HAP-1 (cell line): ENCODE data around the gene ESYT2.

ENCODE experiments used
- DNase-seq, 2 experiments: peaks; one replicate each; pipeline ENCODE4 v3.0.0-alpha.2; 2016 to 2020; ENCODE audit warnings: low spot score in 2 of 2
- H3K27me3 ChIP-seq: fragments of 250-450 bp; sonication (Bioruptor Pico); 2 replicates; pipeline ENCODE4 v1.5.1; 2020; ENCODE audit warnings: low read depth, mild to moderate bottlenecking, moderate library complexity
- H3K36me3 ChIP-seq: fragments of 250-450 bp; sonication (Bioruptor Pico); replicated peaks from 2 replicates; pipeline ENCODE4 v1.5.1; 2020; ENCODE audit warnings: mild to moderate bottlenecking
- H3K4me1 ChIP-seq: fragments of 250-450 bp; sonication (Bioruptor Pico); 2 replicates; pipeline ENCODE4 v1.5.1; 2020; ENCODE audit warnings: mild to moderate bottlenecking
- H3K4me3 ChIP-seq: fragments of 250-450 bp; sonication (Bioruptor Pico); 2 replicates; pipeline ENCODE4 v1.5.1; 2020; ENCODE audit warnings: mild to moderate bottlenecking, moderate library complexity
- H3K9me3 ChIP-seq: fragments of 250-450 bp; sonication (Bioruptor Pico); 2 replicates; pipeline ENCODE4 v1.5.1; 2020; ENCODE audit warnings: mild to moderate bottlenecking, moderate library complexity
- in situ Hi-C: fragments of 300-500 bp; cut with MboI; formaldehyde crosslinking; loops from 3 replicates; pipeline ENCODE4 v1.14.3; 2020; ENCODE audit warnings: low sequenced_read_pairs, inconsistent platforms, mixed read lengths

ESYT2 gene

DNA sequence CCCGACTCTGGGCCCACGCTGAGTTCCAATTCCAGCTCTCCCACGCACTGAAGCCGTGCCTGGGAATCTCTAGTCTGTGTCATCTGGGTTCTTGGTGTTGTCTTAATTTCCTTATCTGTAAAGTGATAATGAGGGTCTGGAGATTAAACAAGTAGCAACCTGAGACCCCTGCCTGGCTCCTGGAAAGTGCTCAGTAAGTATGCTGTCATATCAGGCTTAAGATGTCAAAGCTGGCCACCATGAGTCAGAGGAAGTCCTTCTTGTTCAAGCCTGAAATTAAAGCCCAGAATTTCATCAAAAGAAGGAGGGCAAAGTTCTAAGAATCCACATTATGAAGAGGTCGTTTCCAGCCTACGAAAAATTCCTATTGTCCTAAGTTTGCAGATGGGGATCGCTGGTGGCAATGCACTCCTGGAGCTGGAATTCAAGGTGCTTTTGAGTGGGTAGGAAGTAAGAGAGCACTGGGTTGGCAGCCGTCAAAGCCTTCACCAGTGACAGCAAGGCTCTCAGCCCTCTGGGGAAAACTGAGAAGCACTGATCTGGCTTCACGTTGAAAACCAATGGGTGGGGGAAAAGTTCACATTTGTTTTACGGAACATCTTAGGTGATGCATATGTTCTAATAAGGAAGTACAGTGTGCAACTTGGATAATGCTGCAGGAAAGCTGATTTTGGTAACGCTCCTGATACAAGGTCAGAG, 74.4 kb downstream of the ESYT2 start:
- in situ Hi-C loops: no loop called here
- Histone ChIP-seq H3K9me3 (no peaks in the 10 kb centered on the region), H3K4me1 (peaks cover 6% of the 10 kb centered on the region; the same call in 1 of the 2 replicates), H3K36me3 (peaks cover 21% of the 10 kb centered on the region), H3K27me3 (no peaks in the 10 kb centered on the region), H3K4me3 (no peak overlapping the region)
- no peak for DNase-seq

DNA sequence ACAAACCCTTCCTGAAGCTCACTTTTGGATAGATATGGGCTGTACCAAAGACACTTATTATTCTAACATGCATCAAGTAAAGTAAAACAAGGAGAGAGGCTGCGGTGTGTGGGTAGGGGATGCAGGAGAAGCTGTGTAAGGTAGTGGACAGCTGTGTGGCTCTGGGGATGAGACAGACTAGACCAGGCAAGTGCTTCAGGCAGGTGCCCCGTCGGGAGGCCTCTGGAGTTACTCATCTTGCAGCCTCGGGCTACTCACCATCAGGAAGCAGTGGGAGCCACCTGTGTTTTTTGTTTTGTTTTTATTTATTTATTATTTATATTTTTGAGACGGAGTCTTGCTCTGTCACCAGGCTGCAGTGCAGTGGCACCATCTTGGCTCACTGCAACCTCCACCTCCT, 75.4 kb downstream of the ESYT2 start:
- Histone ChIP-seq H3K4me1 (peaks cover 6% of the 10 kb centered on the region; the same call in 1 of the 2 replicates), H3K4me3 (no peak overlapping the region), H3K36me3 (peaks cover 13% of the 10 kb centered on the region), H3K9me3 (no peaks in the 10 kb centered on the region), H3K27me3 (no peaks in the 10 kb centered on the region)
- DNase-seq: no peak
- in situ Hi-C loops: no loop called here

DNA sequence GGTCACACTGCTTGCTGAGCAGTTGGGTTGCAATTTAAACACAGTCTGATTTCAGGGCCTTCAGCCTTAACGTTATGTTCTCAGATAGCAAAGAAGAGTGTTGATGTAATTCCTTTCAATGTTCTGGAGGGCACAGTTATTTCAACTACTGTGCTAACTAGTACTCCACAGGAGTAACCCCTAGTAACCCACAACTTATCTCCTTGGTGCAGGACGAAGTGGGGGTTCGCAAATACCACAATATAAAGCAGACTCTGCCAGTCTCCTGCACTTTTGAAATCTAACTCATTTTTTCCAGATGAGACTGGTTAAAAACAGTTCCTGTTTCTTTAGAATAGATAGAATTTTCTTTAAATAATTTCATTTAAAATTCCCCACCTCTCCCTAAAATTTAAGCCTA, 77.6 kb downstream of the ESYT2 start:
- DNase-seq: no peak
- Histone ChIP-seq H3K4me1 (peaks cover 6% of the 10 kb centered on the region; the same call in 1 of the 2 replicates), H3K27me3 (no peaks in the 10 kb centered on the region), H3K36me3 (peaks cover 4% of the 10 kb centered on the region; the same call in 1 of the 2 replicates), H3K9me3 (no peaks in the 10 kb centered on the region), H3K4me3 (no peak overlapping the region)
- in situ Hi-C loops: no loop called here

DNA sequence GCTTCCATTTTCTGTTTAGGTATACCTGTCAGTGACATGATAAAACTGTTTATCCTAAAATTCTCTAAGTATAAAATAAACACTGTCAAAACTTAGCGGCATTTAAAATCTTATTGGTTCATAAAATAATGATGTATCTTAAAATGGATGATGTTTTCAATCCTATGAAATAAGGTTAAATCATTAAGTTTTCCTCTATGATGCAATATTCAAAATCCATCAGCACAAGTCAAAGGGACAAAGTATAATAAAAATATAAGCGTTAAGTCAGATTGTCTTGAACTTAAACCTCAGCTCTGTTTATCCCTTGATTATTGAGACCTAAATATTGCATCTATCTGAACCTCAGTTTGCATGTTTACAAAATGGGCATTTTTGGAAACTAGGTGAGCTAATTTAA, 78.1 kb downstream of the ESYT2 start:
- Histone ChIP-seq H3K9me3 (no peaks in the 10 kb centered on the region), H3K36me3 (peaks cover 4% of the 10 kb centered on the region; the same call in 1 of the 2 replicates), H3K27me3 (no peaks in the 10 kb centered on the region), H3K4me1 (peaks cover 6% of the 10 kb centered on the region; the same call in 1 of the 2 replicates), H3K4me3 (no peak overlapping the region)
- no peak for DNase-seq
- in situ Hi-C loops: no loop called here

DNA sequence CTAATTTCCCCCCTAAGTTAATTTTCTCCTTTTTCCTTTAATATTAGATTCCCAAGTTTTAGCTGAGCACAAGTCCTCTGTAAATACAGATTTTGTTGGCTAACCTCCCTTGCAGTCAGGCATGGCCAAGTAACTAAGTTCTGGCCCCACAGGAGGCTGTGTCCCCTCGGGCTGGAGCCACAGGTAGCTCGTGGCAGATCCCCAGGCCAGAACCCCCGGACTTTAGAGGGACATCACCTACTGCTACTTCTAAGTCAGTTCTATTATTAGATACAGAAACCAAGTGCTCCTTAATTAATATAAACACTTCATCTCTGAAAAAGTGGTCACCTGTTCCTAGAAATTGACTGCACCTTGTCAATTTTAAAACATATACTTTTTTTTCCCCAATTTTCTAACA, 78.6 kb downstream of the ESYT2 start:
- H3K9me3 ChIP-seq: no peaks in the 10 kb centered on the region
- no peaks in the 10 kb centered on the region for H3K27me3 ChIP-seq
- in situ Hi-C loops: no loop called here
- peaks cover 4% of the 10 kb centered on the region; the same call in 1 of the 2 replicates for H3K36me3 ChIP-seq
- DNase-seq: no peak
- no peak overlapping the region for H3K4me3 ChIP-seq
- H3K4me1 ChIP-seq: peaks cover 6% of the 10 kb centered on the region; the same call in 1 of the 2 replicates

DNA sequence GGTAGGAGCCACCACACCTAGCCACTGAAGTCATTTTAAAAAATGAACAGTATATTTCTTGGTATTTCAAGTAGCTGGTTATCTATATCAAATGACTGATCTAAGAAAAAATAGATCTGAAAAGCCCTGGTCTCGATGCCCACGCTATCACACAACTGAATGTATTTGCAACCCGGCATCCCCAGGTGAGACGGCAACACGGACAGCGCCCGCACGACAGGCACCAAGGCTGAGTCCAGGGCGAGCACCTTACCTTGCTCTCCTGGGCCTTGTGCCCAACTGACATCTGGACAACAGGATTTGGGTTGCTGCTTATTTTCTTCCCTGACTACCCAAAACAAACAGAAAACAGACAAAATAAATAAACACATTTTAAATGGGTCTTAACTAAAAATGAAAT, 79.9 kb downstream of the ESYT2 start:
- DNase-seq: no peak
- Histone ChIP-seq H3K4me3 (no peak overlapping the region), H3K4me1 (peaks cover 6% of the 10 kb centered on the region; the same call in 1 of the 2 replicates), H3K27me3 (no peaks in the 10 kb centered on the region), H3K36me3 (peaks cover 4% of the 10 kb centered on the region; the same call in 1 of the 2 replicates), H3K9me3 (no peaks in the 10 kb centered on the region)
- in situ Hi-C loops: no loop called here

DNA sequence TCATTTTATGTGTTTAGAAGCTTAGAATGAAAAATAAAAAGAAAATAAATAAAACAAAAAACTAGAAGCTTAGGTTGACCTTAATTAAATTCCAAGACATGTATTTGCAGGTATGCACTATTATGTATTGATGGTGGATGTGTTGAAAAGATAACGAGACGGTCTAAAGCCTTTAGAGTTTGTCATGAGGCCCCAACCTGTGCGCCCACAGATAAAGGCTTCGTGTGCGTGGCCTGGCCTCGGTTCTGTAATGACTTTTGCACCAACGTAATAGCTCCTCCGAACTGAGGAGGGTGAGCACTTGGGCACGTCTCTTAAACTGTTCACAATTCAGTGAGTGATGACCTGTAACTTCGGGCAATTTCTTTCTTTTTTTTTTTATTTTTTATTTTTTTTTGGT, 81.0 kb downstream of the ESYT2 start:
- peaks cover 5% of the 10 kb centered on the region; the same call in 1 of the 2 replicates for H3K4me1 ChIP-seq
- H3K4me3 ChIP-seq: no peak overlapping the region
- no peak for DNase-seq
- in situ Hi-C loops: no loop called here
- H3K36me3 ChIP-seq: peaks cover 4% of the 10 kb centered on the region; the same call in 1 of the 2 replicates
- no peaks in the 10 kb centered on the region for H3K9me3 ChIP-seq
- no peaks in the 10 kb centered on the region for H3K27me3 ChIP-seq

DNA sequence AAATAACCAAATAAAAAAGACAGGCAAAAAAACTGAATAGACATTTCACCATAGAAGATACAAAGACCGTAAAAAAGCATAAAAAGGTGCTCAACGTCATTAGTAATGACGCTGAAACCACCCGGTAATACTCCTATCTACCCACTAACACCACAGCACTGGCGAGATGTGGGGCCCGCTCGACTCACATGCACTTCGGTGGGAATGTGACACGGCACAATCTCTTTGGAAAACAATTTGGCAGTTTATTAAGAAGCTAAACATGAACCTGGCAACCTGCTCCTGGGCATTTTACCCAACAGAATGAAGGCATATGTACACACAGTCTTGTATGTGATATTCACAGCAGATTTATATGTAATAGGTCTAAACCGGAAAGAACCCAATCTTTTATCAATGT, 81.9 kb downstream of the ESYT2 start:
- Histone ChIP-seq H3K27me3 (no peaks in the 10 kb centered on the region), H3K4me3 (no peak overlapping the region), H3K9me3 (no peaks in the 10 kb centered on the region), H3K4me1 (no peaks in the 10 kb centered on the region), H3K36me3 (peaks cover 4% of the 10 kb centered on the region; the same call in 1 of the 2 replicates)
- no peak for DNase-seq
- in situ Hi-C loops: no loop called here

DNA sequence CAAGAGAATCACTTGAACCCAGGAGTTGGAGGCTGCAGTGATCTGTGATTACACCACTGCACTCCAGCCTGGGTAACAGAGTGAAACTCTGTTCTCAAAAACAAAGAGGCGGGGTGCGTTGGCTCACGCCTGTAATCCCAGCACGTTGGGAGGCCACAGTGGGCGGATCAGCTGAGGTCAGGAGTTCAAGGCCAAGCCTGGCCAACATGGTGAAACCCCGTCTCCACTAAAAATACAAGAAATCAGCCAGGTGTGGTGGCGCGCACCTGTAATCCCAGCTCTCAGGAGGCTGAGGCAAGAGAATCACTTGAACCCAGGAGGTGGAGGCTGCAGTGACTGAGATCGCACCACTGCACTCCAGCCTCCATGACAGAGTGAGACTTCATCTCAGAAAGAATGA, 82.4 kb downstream of the ESYT2 start:
- no peak for DNase-seq
- H3K36me3 ChIP-seq: peaks cover 4% of the 10 kb centered on the region; the same call in 1 of the 2 replicates
- H3K9me3 ChIP-seq: no peaks in the 10 kb centered on the region
- no peaks in the 10 kb centered on the region for H3K27me3 ChIP-seq
- in situ Hi-C loops: no loop called here
- no peaks in the 10 kb centered on the region for H3K4me1 ChIP-seq
- no peak overlapping the region for H3K4me3 ChIP-seq

DNA sequence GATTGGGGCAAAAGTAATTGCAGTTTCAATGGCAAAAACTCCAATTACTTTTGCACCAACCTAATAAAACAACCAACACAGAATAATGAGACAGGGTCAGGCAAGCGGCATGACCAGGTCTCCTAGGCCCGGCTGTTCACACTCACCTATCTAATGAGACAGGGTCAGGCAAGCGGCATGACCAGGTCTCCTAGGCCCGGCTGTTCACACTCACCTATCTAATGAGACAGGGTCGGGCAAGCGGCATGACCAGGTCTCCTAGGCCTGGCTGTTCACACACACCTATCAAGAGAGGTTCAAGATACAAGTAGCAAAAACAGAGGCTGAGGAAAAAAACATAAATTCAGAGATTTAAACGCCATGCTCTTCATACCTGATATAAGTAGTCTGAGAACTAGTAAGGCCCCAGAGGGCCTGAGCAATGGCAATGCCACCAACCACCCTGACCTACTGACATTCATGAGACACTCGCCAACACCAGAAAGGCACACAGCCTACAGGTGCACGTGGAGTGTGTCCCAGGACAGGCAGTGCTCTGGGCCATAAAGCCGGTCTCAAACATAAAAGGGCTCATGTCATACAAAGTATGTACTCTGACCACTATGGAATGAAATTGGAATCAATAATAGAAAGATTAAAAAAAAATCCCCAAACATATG, 84.1 kb downstream of the ESYT2 start:
- Histone ChIP-seq H3K27me3 (no peaks in the 10 kb centered on the region), H3K36me3 (peaks cover 12% of the 10 kb centered on the region), H3K9me3 (no peaks in the 10 kb centered on the region), H3K4me3 (no peak overlapping the region), H3K4me1 (no peaks in the 10 kb centered on the region)
- in situ Hi-C loops: no loop called here
- no peak for DNase-seq

DNA sequence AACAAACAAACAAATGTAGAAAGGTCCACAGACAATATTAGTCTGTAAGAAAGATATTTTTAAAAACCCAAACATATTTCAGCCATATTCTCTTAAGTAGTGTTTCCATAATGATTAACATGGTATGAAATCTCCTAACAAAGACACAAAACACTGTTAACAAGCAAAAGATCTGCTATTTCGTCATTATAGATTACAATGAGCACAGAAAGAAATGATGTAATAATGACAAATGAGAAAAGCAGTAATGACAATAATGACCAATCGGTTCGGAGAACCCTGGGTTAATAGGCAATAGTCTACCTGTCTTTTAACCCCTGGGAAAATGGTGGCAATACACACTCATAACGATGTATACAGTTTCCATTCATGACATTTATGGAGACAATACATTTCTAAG, 85.2 kb downstream of the ESYT2 start:
- DNase-seq: no peak
- in situ Hi-C loops: no loop called here
- Histone ChIP-seq H3K4me3 (no peak overlapping the region), H3K36me3 (peaks cover 18% of the 10 kb centered on the region), H3K9me3 (no peaks in the 10 kb centered on the region), H3K27me3 (no peaks in the 10 kb centered on the region), H3K4me1 (no peaks in the 10 kb centered on the region)

DNA sequence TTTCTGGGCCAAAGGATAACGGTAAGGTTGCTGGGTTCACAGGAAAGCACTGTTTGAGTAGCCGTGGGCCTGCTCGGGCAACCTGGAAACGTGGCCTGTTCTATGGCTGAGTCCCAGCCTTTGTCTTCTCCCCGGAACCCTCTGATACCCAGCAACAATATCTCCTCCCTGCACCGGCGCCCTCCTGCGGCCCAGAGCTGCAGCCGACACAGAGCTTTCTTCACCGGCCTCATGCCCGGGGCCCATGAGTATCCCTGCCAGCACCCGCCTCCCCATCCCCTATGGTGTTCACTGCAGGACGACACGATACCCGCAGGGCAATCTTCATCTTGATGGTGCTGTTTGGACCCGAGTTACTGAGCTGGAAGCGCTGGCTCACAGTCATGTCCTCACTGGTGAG, 86.1 kb downstream of the ESYT2 start:
- no peaks in the 10 kb centered on the region for H3K4me1 ChIP-seq
- H3K27me3 ChIP-seq: no peaks in the 10 kb centered on the region
- in situ Hi-C loops: no loop called here
- H3K36me3 ChIP-seq: peaks cover 21% of the 10 kb centered on the region
- no peak for DNase-seq
- H3K4me3 ChIP-seq: no peak overlapping the region
- no peaks in the 10 kb centered on the region for H3K9me3 ChIP-seq

DNA sequence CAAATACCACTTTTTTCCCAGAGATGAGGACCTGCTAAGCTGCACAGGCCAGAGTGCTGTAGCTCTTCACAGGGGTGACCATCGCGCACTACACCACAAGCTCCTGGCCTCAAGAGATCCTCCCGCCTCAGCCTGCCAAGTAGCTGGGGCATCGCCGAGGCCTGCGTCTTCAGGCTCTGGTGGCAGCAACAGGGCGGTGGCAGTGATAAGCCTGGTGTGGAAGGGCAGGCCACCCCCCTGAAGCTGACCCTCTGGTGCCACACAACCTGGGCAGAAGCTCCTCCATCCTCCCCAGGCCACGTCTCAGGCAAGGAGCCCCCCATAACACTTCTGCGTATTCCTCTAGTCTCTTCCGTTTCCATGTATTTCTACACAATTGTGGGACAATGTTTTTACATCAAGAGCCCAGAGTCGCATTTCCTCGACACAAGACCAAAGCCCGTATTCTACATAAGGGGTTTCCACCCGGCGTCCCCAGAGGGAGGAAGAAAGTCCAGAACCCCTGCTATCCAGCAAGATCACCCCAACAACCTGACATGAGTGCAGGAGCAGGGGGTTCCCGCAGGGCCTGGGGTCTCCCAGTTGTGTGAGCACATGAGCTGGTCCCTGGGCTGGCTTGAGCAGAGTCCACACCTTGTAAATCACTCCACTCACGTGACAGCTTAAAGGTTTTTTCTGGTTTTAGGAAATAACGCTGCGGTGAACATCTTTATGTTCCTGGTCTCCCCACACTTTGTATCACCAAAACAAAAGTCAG, 87.1 kb downstream of the ESYT2 start:
- no peak for DNase-seq
- peaks cover 21% of the 10 kb centered on the region for H3K36me3 ChIP-seq

DNA sequence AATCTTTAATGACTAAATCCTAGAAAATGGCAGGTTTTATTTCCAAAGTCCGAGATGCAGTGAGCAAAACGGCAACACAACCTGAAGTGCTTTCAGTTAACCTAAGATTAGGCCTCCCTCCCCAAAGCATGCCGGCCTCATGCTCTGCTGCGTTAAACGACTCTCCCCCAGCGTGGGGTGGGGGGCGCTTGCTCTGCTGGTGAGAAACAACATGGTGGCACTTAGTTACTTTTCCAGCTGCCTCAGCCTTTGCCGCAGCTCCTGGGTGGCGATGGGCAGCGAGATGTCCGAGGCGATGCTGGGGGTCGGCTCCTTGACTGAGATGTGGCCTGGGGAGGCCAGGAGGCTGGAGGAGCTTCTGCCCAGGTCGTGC, 88.0 kb downstream of the ESYT2 start:
- H3K9me3 ChIP-seq: no peaks in the 10 kb centered on the region
- no peak for DNase-seq
- H3K4me3 ChIP-seq: no peak overlapping the region
- H3K4me1 ChIP-seq: no peaks in the 10 kb centered on the region
- in situ Hi-C loops: no loop called here
- H3K27me3 ChIP-seq: no peaks in the 10 kb centered on the region
- peaks cover 26% of the 10 kb centered on the region for H3K36me3 ChIP-seq

More for the DNA sequence above, 87.1 kb downstream of the ESYT2 start:
- H3K9me3 ChIP-seq: no peaks in the 10 kb centered on the region
- H3K4me1 ChIP-seq: no peaks in the 10 kb centered on the region
- H3K27me3 ChIP-seq: no peaks in the 10 kb centered on the region
- no peak overlapping the region for H3K4me3 ChIP-seq
- in situ Hi-C loops: no loop called here
